ENCODE data around the gene VTI1A. TPM values are rescaled to one million over a fixed set of nuclear protein-coding genes. Genes with fewer than 3 reads are reported as not detected.
A peak's percentile ranks its signal among the peaks of the same experiment; 100 is the strongest.

The VTI1A gene
- total RNA-seq, 1 experiment from 2014 or later, result 12.0 TPM

DNA sequence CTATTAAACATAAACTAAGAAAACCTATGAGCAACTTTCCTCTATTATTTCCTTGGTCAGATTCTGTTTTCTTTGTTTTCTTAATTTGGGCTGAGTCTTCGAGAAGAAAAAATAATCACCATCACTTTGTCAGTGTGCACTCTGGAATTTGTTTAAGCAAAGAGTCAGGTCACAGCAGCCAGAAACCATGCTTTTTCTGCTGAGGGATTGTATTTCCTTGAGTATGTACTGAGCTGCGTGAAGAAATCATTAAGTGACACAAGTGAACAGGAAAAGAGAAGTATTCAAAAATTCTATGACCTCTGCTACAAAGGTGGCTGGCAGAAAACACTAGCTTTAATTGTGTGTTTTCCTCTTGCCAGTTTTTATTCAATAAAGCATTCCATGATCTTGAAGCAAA, 249.6 kb downstream of the VTI1A start:
- Histone ChIP-seq H3K4me3 (no peak overlapping the region), H3K36me3 (no peaks in the 10 kb centered on the region), H3K9me3 (no peaks in the 10 kb centered on the region), H3K27me3 (no peaks in the 10 kb centered on the region)
- no peak for DNase-seq

- no peaks in the 10 kb centered on the region for H3K27me3 ChIP-seq
- no peaks in the 10 kb centered on the region for H3K36me3 ChIP-seq
- no peaks in the 10 kb centered on the region for H3K9me3 ChIP-seq
- no peak overlapping the region for H3K4me3 ChIP-seq
- DNase-seq, result no peak
These were observed 251.3 kb downstream of the VTI1A start for GRCh38 chr10:112698133-112698817.

GRCh38 chr10:112698818-112699164, 251.8 kb downstream of the VTI1A start:
- H3K9me3 ChIP-seq, result no peaks in the 10 kb centered on the region
- no peaks in the 10 kb centered on the region for H3K27me3 ChIP-seq
- DNase-seq, result no peak
- H3K36me3 ChIP-seq, result no peaks in the 10 kb centered on the region
- H3K4me3 ChIP-seq, result no peak overlapping the region

DNA sequence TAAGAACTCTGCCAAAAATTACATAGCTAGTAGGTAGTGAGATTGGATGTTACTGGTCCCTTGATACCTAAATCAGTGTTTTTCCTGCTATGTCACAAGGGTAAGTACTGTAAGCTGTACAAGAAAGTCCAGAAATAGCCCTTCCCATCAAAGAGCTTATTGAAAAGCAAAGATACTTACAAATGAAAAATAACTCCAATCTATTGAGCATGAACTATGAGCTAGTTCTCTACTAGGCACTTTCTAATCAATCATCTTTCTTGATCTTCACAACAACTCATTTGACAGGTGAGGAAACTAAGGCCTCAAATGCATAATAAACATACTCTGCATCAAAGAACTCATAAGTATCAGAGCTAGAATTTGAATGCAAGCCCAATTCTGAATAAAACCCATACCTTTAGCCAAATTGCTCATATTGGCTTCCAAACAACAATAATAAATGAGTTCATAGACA, 253.2 kb downstream of the VTI1A start:
- DNase-seq, result no peak

DNA sequence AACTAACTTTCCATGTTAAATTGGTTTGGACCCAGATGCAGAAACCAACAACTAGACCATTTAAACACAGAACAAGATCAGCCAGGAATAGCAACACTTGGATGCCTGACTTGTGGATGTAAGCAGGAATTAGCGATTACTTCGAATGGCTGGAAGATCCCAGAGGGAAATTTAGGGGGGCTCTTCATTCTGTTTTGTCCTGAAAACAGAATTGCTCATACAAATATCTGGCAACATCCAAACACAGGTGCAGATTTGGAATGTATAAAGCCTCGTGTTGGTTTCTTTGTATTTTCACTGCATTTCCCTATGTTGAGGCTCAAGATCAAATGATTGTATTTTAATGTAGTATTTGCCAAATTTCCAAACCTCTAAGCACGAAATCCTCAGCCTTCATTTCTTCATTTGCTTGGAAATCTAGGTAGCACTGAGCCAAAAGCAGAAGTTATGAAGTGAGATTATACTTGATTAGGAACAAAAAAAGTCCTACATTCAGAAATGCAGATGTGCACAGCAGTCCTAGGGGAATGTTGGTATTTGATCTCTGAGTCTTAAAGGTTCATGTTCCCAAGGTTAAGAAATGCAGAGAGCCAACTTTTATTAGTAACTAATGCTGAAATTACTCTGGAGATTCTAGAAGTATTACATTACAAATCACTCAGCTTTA, 254.3 kb downstream of the VTI1A start:
- H3K9me3 ChIP-seq, result no peaks in the 10 kb centered on the region
- no peak for DNase-seq
- H3K27me3 ChIP-seq, result no peaks in the 10 kb centered on the region
- no peak overlapping the region for H3K4me3 ChIP-seq
- H3K36me3 ChIP-seq, result no peaks in the 10 kb centered on the region

More for the DNA sequence above, 253.2 kb downstream of the VTI1A start:
- no peaks in the 10 kb centered on the region for H3K36me3 ChIP-seq
- no peaks in the 10 kb centered on the region for H3K9me3 ChIP-seq
- no peak overlapping the region for H3K4me3 ChIP-seq
- H3K27me3 ChIP-seq, result no peaks in the 10 kb centered on the region

DNA sequence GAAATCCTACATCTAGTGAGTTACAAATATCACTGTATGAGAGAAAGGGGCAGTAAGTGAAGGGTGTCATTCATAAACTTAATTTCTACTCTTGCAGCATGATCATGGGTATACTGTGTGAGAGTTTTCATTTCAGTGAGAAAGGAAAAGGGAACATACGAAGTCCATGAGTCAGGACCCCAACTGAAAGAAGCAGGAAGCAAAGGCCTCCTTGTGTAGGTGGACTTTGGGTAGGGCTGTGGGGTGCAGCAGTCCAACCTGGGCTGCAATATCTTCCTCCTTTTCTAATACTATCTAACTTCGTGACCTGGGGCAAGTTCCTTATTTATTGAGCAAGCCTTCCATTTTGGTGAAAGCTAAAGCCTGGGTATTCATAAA, 254.9 kb downstream of the VTI1A start:
- H3K27me3 ChIP-seq, result no peaks in the 10 kb centered on the region
- no peak overlapping the region for H3K4me3 ChIP-seq
- H3K36me3 ChIP-seq, result no peaks in the 10 kb centered on the region
- DNase-seq, result no peak
- H3K9me3 ChIP-seq, result no peaks in the 10 kb centered on the region

DNA sequence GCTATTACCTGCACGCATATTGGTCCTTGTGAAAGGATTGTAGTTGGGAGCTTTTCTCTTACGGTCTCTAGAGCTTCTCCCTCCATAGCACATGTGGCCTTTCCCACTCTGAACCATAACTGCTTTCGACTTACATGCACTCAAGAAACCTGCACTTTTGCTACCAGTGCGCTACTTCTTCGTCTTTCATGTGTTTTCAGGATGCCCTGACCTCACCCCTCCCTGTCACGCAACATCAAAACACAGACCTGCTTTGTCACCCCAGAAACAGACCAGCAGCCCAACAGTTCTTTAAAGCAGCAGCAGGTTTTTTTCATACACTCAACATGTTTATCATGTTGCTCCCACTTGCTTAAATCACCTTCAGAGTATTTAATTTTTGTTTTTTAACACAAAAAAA, 259.6 kb downstream of the VTI1A start:
- DNase-seq, result no peak
- no peak overlapping the region for H3K4me3 ChIP-seq
- no peaks in the 10 kb centered on the region for H3K27me3 ChIP-seq
- no peaks in the 10 kb centered on the region for H3K9me3 ChIP-seq
- no peaks in the 10 kb centered on the region for H3K36me3 ChIP-seq

- no peaks in the 10 kb centered on the region for H3K27me3 ChIP-seq
- no peaks in the 10 kb centered on the region for H3K9me3 ChIP-seq
- no peak for DNase-seq
- no peaks in the 10 kb centered on the region for H3K36me3 ChIP-seq
- no peak overlapping the region for H3K4me3 ChIP-seq
These were observed 261.4 kb downstream of the VTI1A start for GRCh38 chr10:112708461-112708860.

DNA sequence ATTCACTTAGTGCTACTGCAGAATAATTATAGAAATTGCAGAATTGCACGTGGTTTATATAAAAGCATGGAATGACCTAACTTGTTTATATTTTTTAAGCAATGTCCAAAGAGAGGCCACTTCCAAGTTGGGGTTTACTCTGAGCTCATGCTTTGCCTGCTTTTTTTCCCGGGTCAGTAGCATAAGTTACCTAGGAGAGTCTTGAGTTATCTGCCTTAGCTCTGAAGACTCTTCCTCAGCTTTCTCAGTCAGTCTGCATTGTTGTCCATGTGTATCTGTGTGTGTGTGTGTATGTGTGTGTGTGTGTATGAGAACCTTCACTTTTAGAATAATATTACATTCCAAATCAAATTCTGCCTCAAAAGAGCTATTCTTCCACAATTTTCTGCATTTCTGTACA, 263.5 kb downstream of the VTI1A start:
- Histone ChIP-seq H3K27me3 (no peaks in the 10 kb centered on the region), H3K36me3 (no peaks in the 10 kb centered on the region), H3K4me3 (no peak overlapping the region), H3K9me3 (no peaks in the 10 kb centered on the region)
- no peak for DNase-seq

- DNase-seq, result peak; percentile 88
- Histone ChIP-seq H3K27me3 (no peaks in the 10 kb centered on the region; the same call in 1 of the 2 replicates), H3K4me3 (no peak overlapping the region), H3K36me3 (no peaks in the 10 kb centered on the region), H3K9me3 (no peaks in the 10 kb centered on the region)
These were observed 264.4 kb downstream of the VTI1A start for GRCh38 chr10:112711366-112711765.

DNA sequence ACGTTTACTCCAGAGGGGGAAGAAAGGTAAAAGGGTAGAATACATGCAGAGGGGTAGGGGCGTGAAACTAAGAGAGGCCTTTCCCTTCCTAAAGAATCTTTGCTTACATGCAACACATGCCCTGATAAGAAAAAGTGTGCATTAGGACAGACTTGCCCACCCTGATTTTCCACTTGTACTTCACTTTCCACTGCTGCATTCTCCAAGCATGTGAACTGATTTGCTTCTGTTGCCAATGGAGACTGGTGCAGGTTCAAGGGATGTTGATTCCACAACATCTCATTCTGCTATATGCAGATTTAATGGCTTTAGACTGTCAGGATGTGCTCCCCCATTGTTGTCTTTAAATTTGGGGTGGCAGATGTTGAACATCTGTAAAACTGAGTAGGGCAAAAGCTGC, 265.5 kb downstream of the VTI1A start:
- Histone ChIP-seq H3K36me3 (no peaks in the 10 kb centered on the region), H3K4me3 (no peak overlapping the region), H3K27me3 (no peaks in the 10 kb centered on the region; the same call in 1 of the 2 replicates), H3K9me3 (no peaks in the 10 kb centered on the region)
- DNase-seq, result no peak

- Histone ChIP-seq H3K36me3 (no peaks in the 10 kb centered on the region), H3K27me3 (no peaks in the 10 kb centered on the region; the same call in 1 of the 2 replicates), H3K4me3 (no peak overlapping the region), H3K9me3 (no peaks in the 10 kb centered on the region)
- DNase-seq, result no peak
These were observed 266.4 kb downstream of the VTI1A start for GRCh38 chr10:112713411-112713810.

DNA sequence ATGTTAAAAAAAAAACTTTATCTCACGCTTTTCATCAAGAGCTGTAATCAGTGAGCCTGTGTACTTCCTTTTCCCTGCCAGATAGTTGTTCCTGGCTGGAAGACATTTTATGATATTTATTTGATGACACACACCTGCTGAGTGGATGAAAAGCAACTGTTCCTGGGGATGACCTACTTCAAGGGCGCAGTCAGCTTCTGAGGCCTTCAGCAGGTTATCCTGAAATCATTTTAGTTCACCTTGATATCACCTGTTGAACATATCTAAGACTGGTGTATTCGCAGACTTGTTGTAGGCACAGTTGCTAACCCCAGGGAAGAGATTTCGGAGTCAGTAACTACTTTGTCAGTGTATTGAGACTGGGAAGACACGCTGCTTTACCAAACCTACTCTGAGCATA, 268.6 kb downstream of the VTI1A start:
- Histone ChIP-seq H3K27me3 (no peaks in the 10 kb centered on the region; the same call in 1 of the 2 replicates), H3K9me3 (no peaks in the 10 kb centered on the region), H3K4me3 (no peak overlapping the region), H3K36me3 (no peaks in the 10 kb centered on the region; the same call in 1 of the 2 replicates)
- no peak for DNase-seq

- Histone ChIP-seq H3K36me3 (no peaks in the 10 kb centered on the region; the same call in 1 of the 2 replicates), H3K4me3 (no peak overlapping the region), H3K27me3 (no peaks in the 10 kb centered on the region; the same call in 1 of the 2 replicates), H3K9me3 (no peaks in the 10 kb centered on the region)
- DNase-seq, result no peak
These were observed 269.1 kb downstream of the VTI1A start for GRCh38 chr10:112716076-112716475.

- Histone ChIP-seq H3K9me3 (no peaks in the 10 kb centered on the region), H3K36me3 (no peaks in the 10 kb centered on the region; the same call in 1 of the 2 replicates), H3K4me3 (no peak overlapping the region), H3K27me3 (no peaks in the 10 kb centered on the region; the same call in 1 of the 2 replicates)
- DNase-seq, result peak; percentile 77
These were observed 270.0 kb downstream of the VTI1A start for GRCh38 chr10:112716924-112717413.

DNA sequence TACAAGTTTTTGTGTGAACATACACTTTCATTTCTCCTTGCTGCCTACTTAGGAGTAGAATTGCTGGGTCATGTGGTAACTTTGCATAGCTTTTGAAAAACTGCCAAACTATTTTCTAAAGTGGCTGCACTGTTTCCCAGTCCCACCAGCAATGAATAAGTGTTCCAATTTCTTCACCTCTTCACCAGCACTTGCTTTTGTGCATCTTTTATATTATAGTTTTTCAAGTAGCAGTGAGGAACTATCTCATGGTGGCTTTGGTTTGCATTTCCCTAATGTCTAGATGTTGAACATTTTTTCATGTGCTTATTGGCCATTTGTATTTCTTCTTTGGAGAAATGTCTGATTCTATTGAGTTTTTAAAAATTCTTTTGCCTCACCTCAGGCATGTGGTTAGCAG, 273.2 kb downstream of the VTI1A start:
- Histone ChIP-seq H3K27me3 (no peaks in the 10 kb centered on the region; the same call in 1 of the 2 replicates), H3K9me3 (no peaks in the 10 kb centered on the region), H3K36me3 (no peaks in the 10 kb centered on the region; the same call in 1 of the 2 replicates), H3K4me3 (no peak overlapping the region)
- DNase-seq, result no peak

- DNase-seq, result no peak
- H3K4me3 ChIP-seq, result no peak overlapping the region
These were observed 274.2 kb downstream of the VTI1A start for GRCh38 chr10:112721080-112721698.

More at GRCh38 chr10:112721080-112721698, 274.2 kb downstream of the VTI1A start:
- Histone ChIP-seq H3K27me3 (no peaks in the 10 kb centered on the region; the same call in 1 of the 2 replicates), H3K9me3 (no peaks in the 10 kb centered on the region), H3K36me3 (no peaks in the 10 kb centered on the region; the same call in 1 of the 2 replicates)

Data from MG63 (cell line).